K562 (cell line): ENCODE measurements around the gene STIL. TPM values are rescaled to one million over a fixed set of nuclear protein-coding genes. Genes with fewer than 3 reads are reported as not detected.

Experiments
- C11orf30 ChIP-seq: fragments of 450-650 bp; IDR thresholded peaks from 2 replicates; pipeline ENCODE4 v1.6.1; 2016; ENCODE audit warnings: low read depth, mild to moderate bottlenecking
- ETS2 ChIP-seq: IDR thresholded peaks from 2 replicates; pipeline ENCODE4 v1.6.1; 2016; ENCODE audit warnings: borderline replicate concordance, missing genetic modification characterization, mild to moderate bottlenecking, moderate library complexity, missing compliant biosample characterization; ENCODE audit not compliant: poor library complexity, severe bottlenecking
- FOXK2 ChIP-seq, 2 experiments: fragments of 450-650 bp; IDR thresholded peaks in 1 of 2; conservative IDR thresholded peaks in 1 of 2; 2 replicates each; pipeline ENCODE4 v1.6.1; 2016; ENCODE audit warnings: low read depth in 2 of 2, mild to moderate bottlenecking in 1 of 2
- GTF2E2 ChIP-seq: fragments of 200-800 bp; sonication (Bioruptor generic); IDR thresholded peaks from 2 replicates; pipeline ENCODE4 v1.6.1; 2016; ENCODE audit warnings: missing genetic modification characterization, missing compliant biosample characterization
- HES1 ChIP-seq: fragments of 450-650 bp; IDR thresholded peaks from 2 replicates; pipeline ENCODE4 v1.6.1; 2016; ENCODE audit warnings: low read depth, mild to moderate bottlenecking, moderate library complexity
- HNRNPLL ChIP-seq: fragments of 200-400 bp; formaldehyde crosslinking; IDR thresholded peaks from 2 replicates; pipeline ENCODE4 v1.6.1; 2017; ENCODE audit warnings: low read length, low read depth, mild to moderate bottlenecking; ENCODE audit not compliant: poor library complexity, severe bottlenecking
- IRF1 ChIP-seq: sonication (generic); formaldehyde crosslinking; IDR thresholded peaks from 2 replicates; pipeline ENCODE4 v1.8.0; 2022; ENCODE audit warnings: missing genetic modification reagents, mild to moderate bottlenecking, borderline replicate concordance
- MAFG ChIP-seq: fragments of 450-650 bp; conservative IDR thresholded peaks from 2 replicates; pipeline ENCODE4 v1.6.1; 2016; ENCODE audit warnings: missing genetic modification characterization, missing compliant biosample characterization
- MED1 ChIP-seq: sonication (generic); formaldehyde crosslinking; IDR thresholded peaks from 2 replicates; pipeline ENCODE4 v1.8.1; 2023; ENCODE audit warnings: missing genetic modification reagents, borderline replicate concordance
- NCOR1 ChIP-seq: fragments of 450-650 bp; IDR thresholded peaks from 2 replicates; pipeline ENCODE4 v1.6.1; 2016; ENCODE audit warnings: mild to moderate bottlenecking, moderate library complexity
- NFATC3 ChIP-seq: fragments of 450-650 bp; IDR thresholded peaks from 2 replicates; pipeline ENCODE4 v1.6.1; 2017; ENCODE audit warnings: mild to moderate bottlenecking
- PKNOX1 ChIP-seq: fragments of 450-650 bp; IDR thresholded peaks from 2 replicates; pipeline ENCODE4 v1.6.1; 2016
- POLR2G ChIP-seq: fragments of 200-400 bp; formaldehyde crosslinking; IDR thresholded peaks from 2 replicates; pipeline ENCODE4 v1.6.1; 2017; ENCODE audit warnings: low read depth, mild to moderate bottlenecking, antibody characterized with exemption, low read length, moderate library complexity
- PRDM10 ChIP-seq: fragments of 450-650 bp; IDR thresholded peaks from 2 replicates; pipeline ENCODE4 v1.6.1; 2018; ENCODE audit not compliant: partially characterized antibody
- TCF7L2 ChIP-seq: fragments of 150-350 bp; IDR thresholded peaks from 2 replicates; pipeline ENCODE4 v1.6.1; 2016; ENCODE audit warnings: low read depth, mild to moderate bottlenecking, low read length, moderate library complexity
- ZNF316 ChIP-seq: fragments of 450-650 bp; IDR thresholded peaks from 2 replicates; pipeline ENCODE4 v1.6.1; 2016
- ZNF609 ChIP-seq: sonication (generic); formaldehyde crosslinking; IDR thresholded peaks from 2 replicates; pipeline ENCODE4 v1.8.1; 2023; ENCODE audit warnings: missing genetic modification reagents, mild to moderate bottlenecking, borderline replicate concordance
- ZNF830 ChIP-seq: fragments of 250-450 bp; sonication (Bioruptor Pico); IDR thresholded peaks from 2 replicates; pipeline ENCODE4 v1.5.0; 2021; ENCODE audit warnings: mild to moderate bottlenecking
- polyA plus RNA-seq, 8 experiments: library from polyadenylated mRNA; depleted of rRNA in 4 of 8; stranded (reverse) in 5 of 8; unstranded in 3 of 8; fragments of >200 nt; fragmentation: Nextera tagmentation in 2 of 8; fragmentation: Illumina TruSeq in 1 of 8; extraction: Ambion mirVana in 2 of 8; extraction: Trizol in 1 of 8; gene quantifications; 2 replicates each; pipeline versions ENCODE4 v1.2.1 to v1.2.3, GENCODE V29; 2011 to 2014; ENCODE audit warnings: inconsistent platforms in 1 of 8, missing spikeins in 1 of 8
- total RNA-seq, 7 experiments: library from RNA; depleted of rRNA in 6 of 7; stranded (reverse); fragments of >200 nt in 6 of 7; fragmentation: Illumina TruSeq in 2 of 7; extraction: Trizol in 2 of 7; gene quantifications; 2 replicates each; pipeline versions ENCODE4 v1.2.1 to v1.2.3, GENCODE V29; 2011 to 2021; ENCODE audit warnings: low replicate concordance in 1 of 7

STIL gene
- total and polyA plus RNA-seq, 9 of the 15 experiments (the other 6 are each of a cell fraction or from before 2014, with no cell fraction given) = 10.5 to 77.4 (median 39.6) TPM

GRCh38 chr1:47331875-47332274 lies 17.9 kb upstream of the STIL start (continued):
- TF ChIP-seq PRDM10 (peak; percentile 97), FOXK2 (conservative IDR thresholded peaks at IDR 0.05 in 1 of 2, IDR thresholded peaks at IDR 0.05 in 1 of 2; ENCODE audit: low read depth in 2 of 2) (peak; percentile 22 to 77; a peak in 2 of 4 replicates), C11orf30 (peak; percentile 92), GTF2E2 (tag) (no peak), POLR2G (no peak), ETS2 (tag) (no peak), MAFG (peak; percentile 70), NFATC3 (no peak), IRF1 (CRISPR knock-in tag) (no peak), ZNF609 (CRISPR knock-in tag) (no peak), MED1 (CRISPR knock-in tag) (no peak), TCF7L2 (peak; percentile 50; the same call in 1 of the 2 replicates), PKNOX1 (no peak), ZNF316 (peak; percentile 96), HNRNPLL (no peak), HES1 (no peak), ZNF830 (CRISPR knock-in tag) (no peak), NCOR1 (peak; percentile 10; the same call in 1 of the 2 replicates)
